HepG2 (cell line): ENCODE measurements around the gene TMX4.

Experiments used
- POLR2A ChIP-seq, 2 experiments: IDR thresholded peaks; 2 replicates each; pipeline ENCODE4 v1.6.1; 2011; ENCODE audit warnings: low read depth in 2 of 2, low read length in 2 of 2, mild to moderate bottlenecking in 1 of 2, moderate library complexity in 1 of 2; ENCODE audit not compliant: insufficient read depth in 1 of 2
- RAD21 ChIP-seq: fragments of 450-650 bp; formaldehyde crosslinking; IDR thresholded peaks from 2 replicates; pipeline ENCODE4 v1.5.0; 2020; ENCODE audit warnings: mild to moderate bottlenecking
- RNF2 ChIP-seq: fragments of 450-650 bp; conservative IDR thresholded peaks from 2 replicates; pipeline ENCODE4 v1.6.1; 2016; ENCODE audit warnings: low read depth

- TF ChIP-seq POLR2A (IDR thresholded peaks at IDR 0.05; ENCODE audit: insufficient read depth in 1 of 2, low read depth in 2 of 2, low read length in 2 of 2) (no peak), RAD21 (CRISPR knock-in tag) (no peak), RNF2 (no peak)
Measured at GRCh38 chr20:8007490-8007889, 12.1 kb downstream of the TMX4 start.
